HepG2 (cell line): ENCODE measurements around the gene FGFR3. TPM values are rescaled to one million over a fixed set of nuclear protein-coding genes. Genes with fewer than 3 reads are reported as not detected.

Experiments used
- BCL6 ChIP-seq: IDR thresholded peaks from 2 replicates; pipeline ENCODE4 v1.6.1; 2016; ENCODE audit warnings: missing genetic modification reagents, missing compliant biosample characterization
- CC2D1A ChIP-seq: sonication (generic); formaldehyde crosslinking; IDR thresholded peaks from 2 replicates; pipeline ENCODE4 v1.8.1; 2023; ENCODE audit warnings: mild to moderate bottlenecking, missing genetic modification reagents
- IRF1 ChIP-seq: sonication (generic); formaldehyde crosslinking; IDR thresholded peaks from 2 replicates; pipeline ENCODE4 v1.4.0; 2020; ENCODE audit warnings: low read depth, mild to moderate bottlenecking, missing genetic modification reagents
- MAX ChIP-seq: IDR thresholded peaks from 2 replicates; pipeline ENCODE4 v1.6.1; 2012; ENCODE audit warnings: inconsistent platforms
- PITX1 ChIP-seq: sonication (generic); formaldehyde crosslinking; IDR thresholded peaks from 2 replicates; pipeline ENCODE4 v1.5.1; 2020; ENCODE audit warnings: mild to moderate bottlenecking, missing genetic modification reagents
- RBM22 ChIP-seq: fragments of 200-400 bp; formaldehyde crosslinking; optimal IDR thresholded peaks from 2 replicates; pipeline ENCODE3; 2017; ENCODE audit warnings: mild to moderate bottlenecking, low read length, moderate library complexity
- RERE ChIP-seq: IDR thresholded peaks from 2 replicates; pipeline ENCODE4 v1.6.1; 2016; ENCODE audit warnings: low read depth, missing genetic modification reagents, missing compliant biosample characterization
- SNAI1 ChIP-seq: sonication (generic); formaldehyde crosslinking; IDR thresholded peaks from 2 replicates; pipeline ENCODE4 v1.5.0; 2020; ENCODE audit warnings: mild to moderate bottlenecking, missing genetic modification reagents, borderline replicate concordance
- TFDP2 ChIP-seq: sonication (generic); formaldehyde crosslinking; IDR thresholded peaks from 2 replicates; pipeline ENCODE4 v1.4.0; 2020; ENCODE audit warnings: missing genetic modification reagents
- U2AF2 ChIP-seq: fragments of 200-400 bp; formaldehyde crosslinking; IDR thresholded peaks from 2 replicates; pipeline ENCODE4 v1.6.1; 2017; ENCODE audit warnings: low read depth, mild to moderate bottlenecking, low read length
- USF2 ChIP-seq, 2 experiments: sonication (generic) in 1 of 2; formaldehyde crosslinking in 1 of 2; IDR thresholded peaks; 2 replicates each; pipeline versions ENCODE4 v1.5.1 to v1.6.1; 2011 to 2020; ENCODE audit warnings: borderline replicate concordance in 1 of 2, low read depth in 1 of 2, low read length in 1 of 2, mild to moderate bottlenecking in 1 of 2, missing genetic modification reagents in 1 of 2, moderate library complexity in 1 of 2
- WIZ ChIP-seq: sonication (generic); formaldehyde crosslinking; IDR thresholded peaks from 2 replicates; pipeline ENCODE4 v1.5.1; 2020; ENCODE audit warnings: mild to moderate bottlenecking, missing genetic modification reagents
- ZBTB3 ChIP-seq: sonication (generic); formaldehyde crosslinking; IDR thresholded peaks from 2 replicates; pipeline ENCODE4 v1.4.0; 2020; ENCODE audit warnings: low read depth, mild to moderate bottlenecking, moderate library complexity, missing genetic modification reagents, borderline replicate concordance
- ZNF33A ChIP-seq: sonication (generic); formaldehyde crosslinking; IDR thresholded peaks from 2 replicates; pipeline ENCODE4 v1.5.1; 2020; ENCODE audit warnings: missing genetic modification reagents, mild to moderate bottlenecking, moderate library complexity, borderline replicate concordance
- ZNF33B ChIP-seq: sonication (generic); formaldehyde crosslinking; IDR thresholded peaks from 2 replicates; pipeline ENCODE4 v1.5.1; 2020; ENCODE audit warnings: mild to moderate bottlenecking, missing genetic modification reagents
- ZNF34 ChIP-seq: sonication (generic); formaldehyde crosslinking; IDR thresholded peaks from 2 replicates; pipeline ENCODE4 v1.4.0; 2020; ENCODE audit warnings: mild to moderate bottlenecking, missing genetic modification reagents, borderline replicate concordance
- ZNF703 ChIP-seq: sonication (generic); formaldehyde crosslinking; IDR thresholded peaks from 2 replicates; pipeline ENCODE4 v1.5.1; 2020; ENCODE audit warnings: missing genetic modification reagents, mild to moderate bottlenecking, moderate library complexity, borderline replicate concordance
- ZNF773 ChIP-seq: sonication (generic); formaldehyde crosslinking; IDR thresholded peaks from 2 replicates; pipeline ENCODE4 v1.4.0; 2020; ENCODE audit warnings: missing genetic modification reagents, borderline replicate concordance
- ZNF878 ChIP-seq: sonication (generic); formaldehyde crosslinking; IDR thresholded peaks from 2 replicates; pipeline ENCODE4 v1.8.1; 2023; ENCODE audit warnings: mild to moderate bottlenecking, missing genetic modification reagents, moderate library complexity
- polyA plus RNA-seq, 8 experiments: library from polyadenylated mRNA; depleted of rRNA in 3 of 8; stranded (reverse) in 7 of 8; unstranded in 1 of 8; fragments of >200 nt; fragmentation: Illumina TruSeq in 4 of 8; extraction: Trizol in 4 of 8; gene quantifications; 2 replicates each; pipeline versions ENCODE4 v1.2.1 to v1.2.3, GENCODE V29; 2011 to 2016; ENCODE audit warnings: low read depth in 4 of 8, missing spikeins in 1 of 8, mixed read lengths in 1 of 8; ENCODE audit not compliant: insufficient read depth in 1 of 8
- total RNA-seq, 5 experiments: library from RNA; depleted of rRNA; stranded (reverse); fragments of >200 nt; fragmentation: Illumina TruSeq; extraction: Trizol; gene quantifications; 2 replicates each; pipeline ENCODE4 v1.2.3, GENCODE V29; 2016; ENCODE audit warnings: low read depth in 1 of 5

FGFR3 gene
- total and polyA plus RNA-seq, 2 of the 13 experiments (the other 11 are each of a cell fraction or from before 2014, with no cell fraction given) = 103 to 109 TPM

- TF ChIP-seq USF2 (IDR thresholded peaks at IDR 0.05; ENCODE audit: low read depth, low read length) = no peak
- TF ChIP-seq USF2 (CRISPR knock-in tag; IDR thresholded peaks at IDR 0.05; ENCODE audit: borderline replicate concordance) = no peak
- TF ChIP-seq ZNF33A = no peak
- TF ChIP-seq WIZ = 0 out of 2 replicates have a peak, but pooled peaks have one; percentile 37
- no peak; the same call in 1 of the 2 replicates for TF ChIP-seq ZNF773 (CRISPR knock-in tag)
- no peak; the same call in 1 of the 2 replicates for TF ChIP-seq ZNF33B (CRISPR knock-in tag)
- TF ChIP-seq ZNF34 = no peak
- TF ChIP-seq SNAI1 (CRISPR knock-in tag) = 0 out of 2 replicates have a peak, but pooled peaks have one; percentile 80
- no peak for TF ChIP-seq IRF1 (CRISPR knock-in tag)
- TF ChIP-seq PITX1 = 0 out of 2 replicates have a peak, but pooled peaks have one; percentile 14
- no peak for TF ChIP-seq U2AF2
- TF ChIP-seq CC2D1A (CRISPR knock-in tag) = no peak
- TF ChIP-seq ZBTB3 (CRISPR knock-in tag) = no peak
- 0 out of 2 replicates have a peak, but pooled peaks have one; percentile 55 for TF ChIP-seq ZNF703 (CRISPR knock-in tag)
- no peak for TF ChIP-seq MAX
- TF ChIP-seq TFDP2 = peak; percentile 50; the same call in 1 of the 2 replicates
- TF ChIP-seq BCL6 = no peak
- no peak for TF ChIP-seq RERE (CRISPR knock-in tag)
- TF ChIP-seq ZNF878 = no peak
- no peak for TF ChIP-seq RBM22
Measured at GRCh38 chr4:1768367-1769034, 24.6 kb upstream of the FGFR3 start (continued).
